Stimulated activated CD8-positive, alpha-beta memory T cell treated with anti-CD3 and anti-CD28 coated beads, Interleukin-4, amount 100 ng/mL, for 1 hour (primary cell): ENCODE data around the gene MB21D2.
"Not testable (repeated sequence)": the region's sequence is repeated elsewhere in the genome, so short reads cannot be mapped to it uniquely, and the experiment has no call there.

Experiments used
- DNase-seq, 2 donors: peaks; one replicate each; pipeline ENCODE4 v3.0.0-alpha.2; 2020; ENCODE audit warnings: low read depth in 2 of 2, low spot score in 1 of 2

Gene MB21D2, protein sequence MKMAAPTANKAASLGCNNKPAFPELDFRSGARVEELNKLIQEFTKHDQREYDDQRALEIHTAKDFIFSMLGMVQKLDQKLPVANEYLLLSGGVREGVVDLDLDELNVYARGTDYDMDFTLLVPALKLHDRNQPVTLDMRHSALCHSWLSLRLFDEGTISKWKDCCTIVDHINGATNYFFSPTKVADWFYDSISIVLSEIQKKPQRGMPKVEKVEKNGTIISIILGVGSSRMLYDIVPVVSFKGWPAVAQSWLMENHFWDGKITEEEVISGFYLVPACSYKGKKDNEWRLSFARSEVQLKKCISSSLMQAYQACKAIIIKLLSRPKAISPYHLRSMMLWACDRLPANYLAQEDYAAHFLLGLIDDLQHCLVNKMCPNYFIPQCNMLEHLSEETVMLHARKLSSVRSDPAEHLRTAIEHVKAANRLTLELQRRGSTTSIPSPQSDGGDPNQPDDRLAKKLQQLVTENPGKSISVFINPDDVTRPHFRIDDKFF

DNA sequence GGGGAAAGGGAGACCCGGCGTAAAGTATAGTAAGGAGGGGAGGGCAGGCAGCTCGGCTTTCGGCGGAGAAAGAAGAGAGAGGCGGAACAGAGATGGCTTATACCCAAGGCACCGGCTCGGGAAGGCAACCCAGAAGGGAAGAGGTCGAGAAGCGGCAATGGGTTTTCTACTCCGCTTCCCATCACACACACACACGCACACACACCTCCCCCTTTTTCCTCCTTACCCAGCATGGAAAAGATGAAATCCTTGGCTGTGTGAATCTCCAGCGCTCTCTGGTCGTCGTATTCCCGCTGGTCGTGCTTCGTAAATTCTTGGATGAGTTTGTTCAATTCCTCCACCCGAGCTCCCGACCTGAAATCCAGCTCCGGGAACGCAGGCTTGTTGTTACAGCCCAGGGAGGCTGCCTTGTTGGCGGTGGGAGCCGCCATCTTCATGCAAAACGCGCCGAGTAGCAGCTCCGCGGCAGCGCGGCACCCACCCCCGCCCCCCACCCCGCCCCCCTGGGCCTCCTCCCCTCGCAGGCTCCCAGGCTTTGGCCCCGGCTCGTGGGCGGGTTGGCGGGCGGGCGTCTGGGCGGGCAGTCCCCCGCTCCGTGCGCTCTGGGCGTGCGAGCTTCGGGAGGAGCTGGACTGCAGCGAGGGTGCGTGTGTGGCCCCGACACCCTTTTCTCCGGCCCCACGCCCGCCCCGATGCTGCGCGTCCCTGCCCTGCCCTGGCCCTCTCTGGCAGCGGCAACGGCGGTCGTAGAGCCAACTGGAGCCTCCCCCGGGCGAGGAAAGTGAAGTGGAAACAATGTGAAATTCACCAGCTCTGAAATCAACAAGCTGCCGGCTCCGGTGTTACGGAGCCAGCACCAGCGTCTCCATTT is at the start of gene MB21D2:
TSS of gene MB21D2 (minus strand) at position 453 of the 871 bp plus-strand sequence. CDS start at position 437, 16 bp downstream.
- no peak for DNase-seq

DNA sequence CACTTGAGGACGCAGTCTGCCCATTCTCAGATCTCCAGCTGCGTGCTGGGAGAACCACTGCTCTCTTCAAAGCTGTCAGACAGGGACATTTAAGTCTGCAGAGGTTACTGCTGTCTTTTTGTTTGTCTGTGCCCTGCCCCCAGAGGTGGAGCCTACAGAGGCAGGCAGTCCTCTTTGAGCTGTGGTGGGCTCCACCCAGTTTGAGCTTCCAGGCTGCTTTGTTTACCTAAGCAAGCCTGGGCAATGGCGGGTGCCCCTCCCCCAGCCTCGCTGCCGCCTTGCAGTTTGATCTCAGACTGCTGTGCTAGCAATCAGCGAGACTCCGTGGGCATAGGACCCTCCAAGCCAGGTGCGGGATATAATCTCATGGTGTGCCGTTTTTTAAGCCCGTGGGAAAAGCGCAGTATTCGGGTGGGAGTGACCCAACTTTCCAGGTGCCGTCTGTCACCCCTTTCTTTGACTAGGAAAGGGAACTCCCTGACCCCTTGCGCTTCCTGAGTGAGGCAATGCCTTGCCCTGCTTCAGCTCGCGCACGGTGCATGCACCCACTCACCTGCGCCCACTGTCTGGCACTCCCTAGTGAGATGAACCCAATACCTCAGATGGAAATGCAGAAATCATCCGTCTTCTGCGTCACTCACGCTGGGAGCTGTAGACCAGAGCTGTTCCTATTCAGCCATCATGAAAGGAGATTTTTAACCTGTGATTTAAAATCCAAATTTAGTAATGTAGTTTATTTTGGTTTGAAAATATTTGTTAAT is 47.5 kb upstream of the MB21D2 start:
- not testable (repeated sequence) for DNase-seq

DNA sequence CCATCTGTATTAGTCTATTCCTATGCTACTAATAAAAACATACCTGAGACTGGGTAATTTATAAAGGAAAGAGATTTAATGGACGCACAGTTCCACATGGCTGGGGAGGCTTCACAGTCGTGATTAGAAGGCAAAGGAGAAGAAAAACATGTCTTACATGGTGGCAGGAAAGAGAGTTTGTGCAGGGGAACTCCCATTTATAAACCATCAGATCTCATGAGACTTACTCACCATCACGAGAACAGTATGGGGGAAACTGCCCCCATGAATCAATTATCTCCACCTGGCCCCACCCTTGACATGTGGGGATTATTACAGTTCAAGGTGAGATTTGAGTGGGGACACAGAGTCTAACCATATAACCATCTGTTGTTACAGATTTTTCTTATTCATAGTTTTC is 42.1 kb upstream of the MB21D2 start:
- DNase-seq, result no peak

DNA sequence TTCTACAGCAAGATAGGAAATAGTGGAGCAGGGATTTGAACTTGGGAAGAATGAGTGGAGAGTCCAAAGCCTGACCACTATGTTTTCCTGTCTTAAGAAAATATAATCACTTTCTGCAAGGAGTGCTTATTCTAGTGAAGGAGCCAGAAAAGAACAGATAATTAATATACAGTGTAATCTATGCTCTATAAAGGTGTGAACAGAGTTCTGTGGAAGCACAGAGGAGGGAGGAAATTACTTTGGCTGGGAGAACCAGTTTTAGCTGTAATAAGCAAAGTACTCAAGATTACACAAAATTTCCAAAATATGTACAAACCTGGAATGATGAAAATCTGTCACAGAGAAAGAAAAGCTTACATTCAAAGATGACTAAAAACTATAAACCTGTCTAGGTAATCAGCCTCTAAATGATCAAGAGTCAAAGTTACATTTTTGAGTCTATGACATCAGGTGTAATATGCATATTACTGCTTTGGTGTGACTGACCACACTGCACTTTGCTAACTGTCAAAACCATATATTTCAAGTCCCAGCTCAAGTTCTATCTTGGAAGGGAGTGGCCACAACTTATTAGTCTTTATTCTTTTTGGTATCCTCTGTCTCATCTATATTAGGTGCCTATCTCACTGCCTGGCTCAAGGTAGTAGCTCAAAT is 40.7 kb upstream of the MB21D2 start:
- no peak for DNase-seq

DNA sequence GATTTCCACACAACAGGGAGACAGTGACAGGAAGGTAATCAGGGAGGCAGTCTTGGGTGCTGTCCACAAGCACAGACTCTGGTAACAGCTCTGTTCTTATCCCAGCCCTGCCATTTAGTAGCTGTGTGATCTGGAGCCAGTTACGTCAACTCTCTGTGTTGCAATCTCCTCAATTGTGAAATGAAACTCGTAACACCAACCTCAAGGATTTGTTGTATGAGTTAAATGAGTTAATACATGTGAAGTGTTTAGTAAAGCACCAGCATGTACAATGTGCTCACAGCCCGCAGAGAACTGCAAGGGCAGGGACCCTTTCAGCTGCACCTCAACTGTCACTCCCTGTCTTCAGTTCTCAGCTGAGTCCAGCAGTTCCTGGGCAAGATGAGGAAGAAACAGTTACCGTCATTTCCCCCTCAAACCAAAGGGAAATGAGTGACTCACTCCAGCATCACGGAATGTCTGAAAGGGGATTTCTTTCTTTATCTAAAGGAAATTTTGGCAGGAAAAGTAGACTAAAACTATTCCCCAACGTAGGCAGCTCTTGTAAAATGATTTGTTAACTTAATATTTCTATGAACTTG is 39.9 kb upstream of the MB21D2 start:
- DNase-seq, result no peak

DNA sequence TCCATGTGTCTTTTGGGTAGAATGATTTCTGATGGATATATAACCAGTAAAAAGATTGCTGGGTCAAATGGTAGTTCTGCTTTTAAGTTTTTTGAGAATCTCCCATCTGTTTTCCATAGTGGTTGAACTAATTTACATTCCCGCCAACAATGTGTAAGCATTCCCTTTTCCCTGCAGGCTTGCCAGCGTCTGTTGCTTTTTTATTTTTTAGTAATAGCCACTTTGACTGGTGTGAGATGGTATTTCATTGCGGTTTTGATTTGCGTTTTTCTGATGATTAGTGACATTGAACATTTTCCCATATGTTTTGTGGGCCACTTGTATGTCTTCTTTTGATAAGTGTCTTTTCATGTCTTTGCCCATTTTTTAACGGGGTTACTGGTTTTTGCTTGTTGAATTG is 36.3 kb upstream of the MB21D2 start:
- DNase-seq, result no peak

DNA sequence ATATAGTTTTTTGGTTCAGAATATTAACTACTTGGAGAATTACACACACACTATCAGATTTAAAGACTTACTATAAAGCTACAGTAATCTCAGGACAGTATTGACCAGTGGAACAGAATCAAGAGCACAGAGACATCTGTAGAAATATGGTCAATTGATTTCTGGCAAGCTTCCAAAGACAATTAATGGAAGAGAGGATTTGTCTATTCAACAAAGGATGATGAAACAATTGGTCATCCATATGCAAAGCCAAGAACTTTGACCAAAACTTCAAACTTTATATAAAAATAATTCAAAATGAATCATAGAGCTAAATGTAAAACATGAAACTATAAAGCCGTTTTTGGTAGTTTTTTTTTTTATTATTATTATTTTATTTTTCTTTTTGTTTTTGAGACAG is 29.8 kb upstream of the MB21D2 start:
- DNase-seq, result no peak

DNA sequence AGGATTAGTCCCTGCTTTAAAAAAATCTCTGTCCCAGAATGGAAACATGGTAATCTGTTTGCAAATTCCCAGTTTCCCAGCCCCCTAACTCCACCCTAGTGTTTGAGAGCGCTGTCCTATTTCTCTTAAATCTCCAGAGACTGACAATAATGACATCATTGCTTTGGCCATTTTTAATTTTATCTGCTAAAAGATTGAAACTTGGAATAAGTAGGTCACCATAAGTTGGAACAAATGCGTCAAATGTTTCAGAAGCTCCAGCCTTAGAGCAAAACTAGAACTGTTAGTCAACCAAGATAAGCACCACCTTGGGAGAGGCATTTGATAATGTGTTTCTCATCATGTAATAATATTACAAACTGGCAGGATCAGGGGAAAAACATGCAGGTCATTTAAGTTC is 25.7 kb upstream of the MB21D2 start:
- DNase-seq, result no peak

DNA sequence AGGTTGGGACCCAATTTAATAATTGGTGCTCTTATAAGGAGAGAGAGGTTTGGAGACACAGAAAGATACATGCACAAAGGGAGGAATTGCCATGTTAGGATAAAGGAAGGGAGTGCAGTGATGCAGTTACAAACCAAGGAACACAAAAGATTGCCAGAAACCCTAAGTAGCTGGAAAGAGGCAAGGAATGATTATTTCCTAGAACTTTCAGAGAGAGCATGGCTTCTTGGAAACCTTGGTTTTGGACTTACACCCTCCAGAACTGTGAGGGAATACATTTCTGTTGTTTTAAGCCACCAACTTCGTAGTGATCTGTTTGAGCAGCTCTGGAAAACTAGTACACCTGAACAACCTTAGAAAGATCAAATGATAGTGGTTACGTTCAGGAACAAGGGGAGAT is 25.0 kb upstream of the MB21D2 start:
- no peak for DNase-seq

DNA sequence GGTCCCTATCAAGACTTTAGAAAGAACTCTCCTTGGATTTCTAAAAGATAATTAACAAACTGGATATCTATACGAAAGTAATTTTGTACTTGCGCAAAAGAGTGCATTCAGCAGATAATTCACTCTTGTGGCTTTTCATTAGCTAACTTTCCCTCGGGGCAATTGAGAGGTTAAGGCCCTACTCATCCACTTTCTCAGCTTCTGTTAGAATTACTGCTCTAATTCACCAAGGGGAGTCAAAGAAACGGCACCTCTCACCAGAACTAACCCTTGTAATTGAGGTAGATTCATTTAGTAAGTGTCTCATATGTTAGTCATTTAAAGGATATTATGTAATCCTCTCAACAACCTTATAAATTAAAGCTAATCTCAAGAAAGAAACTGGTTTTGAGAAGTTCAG is 22.5 kb upstream of the MB21D2 start:
- no peak for DNase-seq

DNA sequence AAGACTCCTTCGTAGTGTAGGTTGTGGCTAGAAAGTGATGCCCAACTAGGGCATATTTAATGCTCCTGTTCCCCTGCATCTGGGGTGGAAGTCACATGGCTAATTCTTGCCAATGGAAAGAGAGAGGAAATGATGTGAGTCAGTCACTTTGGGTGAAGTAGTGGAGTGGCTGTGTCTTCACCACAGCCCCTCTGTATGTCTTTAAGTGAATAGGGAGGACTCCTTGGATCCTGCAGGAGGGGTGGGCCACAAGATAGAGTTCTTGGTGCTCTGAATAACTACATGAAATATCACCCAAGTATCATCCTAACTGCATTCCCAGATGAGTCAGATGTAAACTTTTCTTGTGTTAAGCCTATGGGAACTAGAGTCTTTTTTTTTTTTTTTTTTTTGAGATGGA is 17.8 kb upstream of the MB21D2 start:
- no peak for DNase-seq

DNA sequence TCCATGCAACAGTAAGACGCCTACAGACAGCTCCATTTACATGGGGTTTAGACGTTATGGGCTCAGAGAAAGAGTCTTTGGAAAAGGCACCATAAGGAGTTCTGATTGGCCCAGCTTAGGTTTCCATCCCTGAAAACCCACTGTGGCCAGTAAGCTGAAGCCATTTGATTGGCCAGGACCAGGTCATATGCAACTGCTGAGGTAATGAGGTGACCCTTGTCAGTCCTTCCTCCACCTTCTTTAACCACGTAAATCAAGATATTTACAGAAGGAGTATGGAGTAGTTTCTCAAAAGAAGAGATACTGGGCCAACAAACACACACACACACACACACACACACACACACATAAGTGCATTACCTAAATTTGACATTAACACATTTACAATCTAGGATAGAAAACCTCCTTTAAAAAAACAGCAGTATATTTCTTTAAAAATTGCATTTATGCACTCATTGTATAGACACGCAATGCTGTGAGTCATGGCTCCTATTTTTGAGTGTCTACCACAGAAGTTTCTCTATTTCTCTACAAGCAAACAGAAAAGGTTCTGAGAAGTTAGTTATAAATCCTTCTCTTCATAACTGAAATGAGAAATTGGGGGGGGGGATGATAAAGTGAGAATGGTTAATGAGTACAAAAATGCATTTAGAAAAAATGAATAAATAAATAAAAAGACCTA is 16.3 kb upstream of the MB21D2 start:
- no peak for DNase-seq

DNA sequence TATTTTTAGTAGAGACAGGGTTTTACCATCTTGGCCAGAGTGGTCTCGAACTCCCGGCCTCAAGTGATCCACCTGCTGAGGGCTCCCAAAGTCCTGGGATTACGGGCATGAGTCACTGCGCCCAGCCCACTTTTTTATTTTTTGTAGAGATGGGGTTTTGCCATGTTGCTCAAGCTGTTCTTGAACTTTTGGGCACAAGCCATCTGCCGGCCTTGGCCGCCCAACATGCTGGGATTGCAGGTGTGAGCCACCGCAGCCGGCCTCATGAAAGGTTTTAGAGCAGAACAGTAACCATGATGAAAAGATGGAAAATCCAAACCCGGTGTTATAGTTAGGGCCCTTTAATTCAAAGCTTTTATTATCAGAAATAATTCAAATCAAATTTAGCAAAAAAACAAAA is 15.6 kb upstream of the MB21D2 start:
- no peak for DNase-seq

DNA sequence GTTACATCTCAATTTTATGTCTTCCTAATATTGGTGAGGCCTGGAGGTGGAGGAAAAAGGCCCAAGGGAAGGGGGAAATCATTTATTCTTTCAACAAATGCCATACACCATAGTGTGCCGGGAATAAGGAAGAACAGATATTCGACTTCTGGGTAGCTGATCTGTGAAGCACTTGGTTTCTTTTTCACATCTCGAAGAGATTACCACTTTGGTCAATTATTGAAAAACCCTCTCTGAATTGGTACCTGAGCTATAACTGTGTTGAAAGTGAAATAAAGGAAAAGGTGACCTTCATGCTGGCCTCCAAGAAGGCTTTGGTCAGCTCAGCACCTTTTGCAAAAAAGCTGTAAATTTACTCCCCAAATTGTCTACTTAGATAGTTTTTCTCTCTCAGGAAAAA is 14.2 kb upstream of the MB21D2 start:
- DNase-seq, result no peak

DNA sequence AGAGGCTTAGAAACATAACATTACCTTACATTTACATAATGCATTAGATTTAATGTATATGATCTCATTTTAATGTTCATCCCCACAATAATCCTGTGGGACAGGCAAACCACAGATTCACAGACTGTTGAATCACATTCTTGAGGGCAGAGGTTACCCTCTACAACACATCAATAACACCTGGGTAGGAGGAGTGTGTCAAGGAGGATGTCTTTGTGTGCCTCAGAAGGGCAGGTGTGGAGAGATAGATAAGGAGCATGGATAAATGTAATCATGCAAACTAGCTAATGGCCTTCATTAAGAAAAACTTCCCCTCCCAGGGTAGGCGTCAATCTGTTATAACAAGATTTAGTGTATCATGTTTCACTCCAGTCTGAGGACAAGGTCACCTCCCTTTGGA is 12.9 kb upstream of the MB21D2 start:
- DNase-seq, result no peak

DNA sequence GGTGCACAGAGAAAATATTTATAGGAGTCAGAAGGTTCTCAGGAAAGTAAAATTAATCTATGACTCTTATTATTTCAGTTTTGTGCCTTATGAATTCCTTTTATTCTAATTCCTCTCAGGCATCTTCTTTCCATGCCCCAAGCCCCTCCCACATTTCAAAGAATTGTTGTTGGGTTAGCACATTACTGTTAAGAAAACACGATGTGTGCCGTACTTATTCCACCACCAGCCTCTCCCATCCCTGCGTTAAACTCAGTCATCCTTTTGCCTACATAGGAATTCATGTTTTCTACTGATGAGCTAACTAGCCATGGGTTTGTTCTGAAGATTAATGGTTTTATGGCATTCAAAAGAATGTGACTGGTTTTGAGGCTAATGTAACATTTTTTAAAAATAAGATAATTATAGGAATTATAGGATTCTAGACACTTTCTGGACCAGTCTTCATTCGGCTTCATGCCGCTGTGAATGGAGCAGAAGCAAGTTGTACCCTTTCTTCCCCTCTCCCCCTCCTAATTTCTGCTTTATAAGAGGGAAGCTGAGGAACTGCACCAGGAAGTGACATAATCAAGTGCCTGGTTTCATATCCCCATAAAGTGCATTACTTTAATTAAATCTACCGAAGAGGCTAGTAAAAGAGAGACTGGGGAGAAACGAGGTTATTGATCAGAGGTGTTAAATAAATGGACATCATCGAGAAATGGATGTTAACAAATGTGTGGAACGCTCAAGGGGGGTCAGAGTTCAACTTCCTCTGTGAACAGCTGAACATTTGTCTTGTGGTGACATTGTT is 12.3 kb upstream of the MB21D2 start:
- no peak for DNase-seq

DNA sequence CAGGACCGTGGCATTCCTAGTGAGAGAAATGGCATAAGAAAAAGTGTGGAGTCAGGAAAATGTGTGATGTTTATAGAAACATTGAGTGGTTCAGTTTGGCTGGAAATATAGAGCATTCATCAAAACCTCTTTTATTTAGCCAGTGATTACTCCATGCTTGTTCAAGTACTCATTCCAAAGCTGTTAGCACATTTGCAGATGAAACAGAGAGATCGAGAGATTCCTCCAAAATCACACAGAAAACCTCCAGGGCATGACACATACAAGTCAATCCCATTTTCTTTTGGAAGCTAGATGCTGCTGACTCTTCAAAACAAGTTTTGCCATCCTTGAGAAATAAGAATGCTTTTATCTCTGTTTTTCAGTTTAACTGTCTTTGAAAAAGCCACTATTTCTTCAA is 11.5 kb upstream of the MB21D2 start:
- DNase-seq, result no peak

DNA sequence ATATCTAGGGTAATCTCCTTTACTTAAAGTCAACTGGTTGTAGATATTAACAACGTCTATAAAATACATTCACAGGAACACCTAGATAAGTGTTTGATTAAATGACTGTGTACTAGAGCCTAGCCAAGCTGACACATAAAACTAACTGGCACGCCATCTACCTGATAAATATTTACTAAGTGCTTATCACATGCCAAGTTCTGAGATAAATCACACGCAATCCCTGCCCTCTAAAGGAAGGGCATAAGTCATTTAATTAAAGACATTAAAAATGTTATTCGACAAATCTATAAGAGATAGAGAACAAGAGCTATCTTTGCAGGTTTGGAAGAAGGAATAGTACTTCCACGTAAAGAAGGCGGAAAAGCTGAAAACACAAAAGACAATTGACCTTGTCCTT is 11.1 kb upstream of the MB21D2 start:
- DNase-seq, result no peak

DNA sequence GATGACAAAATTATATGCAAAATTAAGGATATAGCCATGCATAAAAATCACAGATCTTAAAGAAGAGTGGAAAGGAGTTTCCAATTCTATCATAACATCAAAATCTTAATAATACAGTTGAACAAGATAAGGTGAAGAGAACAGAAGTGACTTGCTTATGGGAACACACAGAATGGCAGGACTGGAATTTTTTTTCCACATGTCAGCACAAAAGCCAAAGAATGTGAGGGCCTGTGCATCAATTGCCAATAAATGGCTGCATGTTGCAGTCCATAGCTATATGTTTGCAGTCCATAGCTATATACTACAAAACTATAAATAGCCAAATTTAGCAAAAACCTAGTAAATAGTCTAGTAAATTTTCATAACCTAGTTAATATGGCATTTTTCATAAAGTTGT is 10.4 kb upstream of the MB21D2 start:
- no peak for DNase-seq
